ENCODE data around the gene SLC2A9.
A peak's percentile ranks its signal among the peaks of the same experiment; 100 is the strongest.

The SLC2A9 gene

GRCh38 chr4:9861561-9861960 lies 159.7 kb downstream of the SLC2A9 start:
- no peak for DNase-seq
- TF ChIP-seq POLR2A (IDR thresholded peaks at IDR 0.05; ENCODE audit: low read length), result no peak

DNA sequence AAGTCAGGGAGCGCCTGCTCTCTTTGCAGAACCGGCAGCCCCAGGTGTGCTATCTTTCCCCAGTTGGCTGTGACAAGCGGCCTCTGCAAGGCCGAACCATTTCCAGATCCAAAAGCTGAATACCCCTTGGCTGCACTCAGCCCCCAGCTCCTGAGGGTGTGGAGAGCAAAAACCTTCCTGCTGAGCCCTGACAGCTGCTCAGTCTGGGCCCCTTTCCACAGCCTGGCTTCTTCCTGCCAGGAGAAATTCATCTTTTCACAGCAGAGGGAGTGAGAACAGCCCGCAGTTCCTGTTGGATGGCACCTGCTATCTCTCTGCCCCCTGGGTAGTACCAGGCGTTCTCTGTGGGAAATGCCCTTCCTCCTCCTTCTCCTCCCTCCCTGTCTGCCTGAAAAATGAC lies 161.5 kb downstream of the SLC2A9 start:
- DNase-seq, result no peak
- TF ChIP-seq GATA1 (IDR thresholded peaks at IDR 0.05; ENCODE audit: low read depth, low read length), result no peak
- TF ChIP-seq POLR2A (IDR thresholded peaks at IDR 0.05; ENCODE audit: low read length), result no peak

DNA sequence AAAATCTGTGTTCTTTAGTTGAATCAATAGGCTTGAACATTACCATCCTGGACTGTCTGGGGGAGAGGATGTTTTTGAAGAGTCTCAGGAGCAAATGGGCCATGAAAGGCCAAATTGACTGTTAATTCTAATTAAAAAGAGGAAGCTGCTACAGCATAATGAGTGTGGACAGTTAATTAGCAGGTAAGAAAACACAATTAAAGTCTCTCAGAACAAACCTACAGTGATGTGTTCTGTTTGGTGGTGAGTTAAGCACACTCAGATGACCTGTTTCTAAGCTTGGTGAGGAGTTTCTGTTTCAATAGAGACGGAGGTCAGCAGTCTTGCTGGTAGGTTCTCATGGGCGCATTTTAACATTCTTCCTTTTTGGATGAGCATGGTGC lies 171.8 kb downstream of the SLC2A9 start:
- TF ChIP-seq GATA1 (IDR thresholded peaks at IDR 0.05; ENCODE audit: low read depth, low read length), result no peak
- TF ChIP-seq POLR2A (IDR thresholded peaks at IDR 0.05; ENCODE audit: low read length), result no peak
- DNase-seq, result no peak

GRCh38 chr4:9847968-9848748 lies 173.1 kb downstream of the SLC2A9 start:
- TF ChIP-seq GATA1 (IDR thresholded peaks at IDR 0.05; ENCODE audit: low read depth, low read length), result no peak
- no peak for TF ChIP-seq POLR2A (IDR thresholded peaks at IDR 0.05; ENCODE audit: low read length)
- peak; percentile 5 to 37 for DNase-seq

- no peak for DNase-seq
- TF ChIP-seq POLR2A (IDR thresholded peaks at IDR 0.05; ENCODE audit: low read length) (no peak), GATA1 (IDR thresholded peaks at IDR 0.05; ENCODE audit: low read depth, low read length) (no peak)
Observed at GRCh38 chr4:9845791-9846493, 175.4 kb downstream of the SLC2A9 start.

DNA sequence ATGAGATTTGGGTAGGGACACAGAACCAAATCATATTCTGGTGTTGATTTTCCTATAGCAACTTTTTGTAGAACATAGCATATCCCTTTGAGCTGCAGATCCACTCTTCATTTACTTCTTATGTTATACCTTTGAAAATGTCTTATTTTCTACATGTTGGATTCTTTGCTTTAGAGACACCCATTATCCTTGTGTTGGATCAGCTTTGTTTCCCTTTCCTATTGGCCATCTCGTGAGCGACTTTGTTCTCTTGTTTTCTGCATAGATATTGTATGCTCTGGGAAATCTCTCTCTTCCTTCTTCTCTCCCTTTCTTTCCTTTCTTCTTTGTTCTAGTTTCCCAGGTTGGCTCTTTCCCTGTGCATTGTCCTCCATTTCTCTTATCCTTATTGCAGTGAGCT lies 180.2 kb downstream of the SLC2A9 start:
- TF ChIP-seq POLR2A (IDR thresholded peaks at IDR 0.05; ENCODE audit: low read length) (no peak), GATA1 (IDR thresholded peaks at IDR 0.05; ENCODE audit: low read depth, low read length) (no peak)
- no peak for DNase-seq

DNA sequence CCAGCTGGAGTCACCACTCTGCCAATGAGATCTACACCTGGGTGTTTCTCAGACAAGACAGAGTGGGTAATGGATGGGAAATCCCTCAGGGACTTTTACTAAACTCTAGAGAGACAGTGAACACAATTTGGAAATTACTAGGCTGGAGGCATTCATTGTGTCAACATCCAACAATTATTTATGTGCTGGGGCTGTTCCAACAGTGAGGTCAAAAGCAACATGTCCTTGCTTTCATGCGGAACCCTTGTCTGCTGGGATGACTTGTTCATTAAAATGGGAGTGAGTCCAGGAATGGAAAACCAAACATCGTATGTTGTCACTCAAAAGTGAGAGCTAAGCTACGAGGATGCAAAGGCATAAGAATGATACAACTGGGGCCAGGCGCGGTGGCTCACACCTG lies 185.9 kb downstream of the SLC2A9 start:
- TF ChIP-seq POLR2A (IDR thresholded peaks at IDR 0.05; ENCODE audit: low read length) (no peak), GATA1 (IDR thresholded peaks at IDR 0.05; ENCODE audit: low read depth, low read length) (no peak)
- DNase-seq, result no peak

GRCh38 chr4:9833421-9833820 lies 187.9 kb downstream of the SLC2A9 start:
- TF ChIP-seq POLR2A (IDR thresholded peaks at IDR 0.05; ENCODE audit: low read length) (no peak), GATA1 (IDR thresholded peaks at IDR 0.05; ENCODE audit: low read depth, low read length) (no peak)
- no peak for DNase-seq

DNA sequence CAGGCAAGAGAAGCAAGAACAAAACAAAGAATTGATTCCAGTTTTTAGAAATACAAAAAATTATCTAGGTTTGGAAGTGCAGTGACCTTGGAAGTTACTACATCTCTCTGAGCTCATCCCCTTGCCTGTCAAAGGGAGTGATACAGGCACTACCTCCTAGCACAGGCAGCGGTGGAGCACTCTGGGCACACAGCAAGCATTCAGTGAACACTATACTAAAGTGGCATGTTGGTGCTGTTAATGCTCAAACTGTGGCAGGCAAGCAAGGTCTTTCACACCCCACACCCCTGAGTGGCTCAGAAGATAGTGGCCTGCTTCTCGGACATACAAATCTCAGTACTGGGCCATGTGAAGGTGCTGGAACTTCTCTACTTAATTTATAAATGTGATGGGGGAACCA lies 188.7 kb downstream of the SLC2A9 start:
- DNase-seq, result no peak
- TF ChIP-seq POLR2A (IDR thresholded peaks at IDR 0.05; ENCODE audit: low read length) (no peak), GATA1 (IDR thresholded peaks at IDR 0.05; ENCODE audit: low read depth, low read length) (no peak)

GRCh38 chr4:9826551-9826950 lies 194.7 kb downstream of the SLC2A9 start:
- DNase-seq, result no peak
- no peak for TF ChIP-seq GATA1 (IDR thresholded peaks at IDR 0.05; ENCODE audit: low read depth, low read length)
- no peak for TF ChIP-seq POLR2A (IDR thresholded peaks at IDR 0.05; ENCODE audit: low read length)

DNA sequence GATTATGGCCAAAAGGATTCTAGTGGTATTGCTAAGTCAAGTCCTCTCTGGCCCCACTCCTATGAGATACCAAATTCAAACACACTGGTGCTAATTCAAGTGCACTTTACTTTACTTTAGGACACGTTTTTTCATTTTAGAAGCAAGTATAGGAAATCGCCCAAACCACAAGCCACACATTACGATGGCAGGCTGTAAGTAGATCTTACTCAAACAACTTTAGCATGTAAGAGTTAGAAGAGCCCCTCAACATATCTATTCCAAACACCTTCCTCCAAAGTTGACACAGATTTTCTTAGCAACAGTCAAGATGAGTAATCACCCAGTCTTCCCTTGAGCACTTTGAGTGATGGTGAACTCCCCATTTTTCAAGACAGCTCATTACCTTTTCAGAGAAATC lies 196.2 kb downstream of the SLC2A9 start:
- DNase-seq, result no peak
- TF ChIP-seq POLR2A (IDR thresholded peaks at IDR 0.05; ENCODE audit: low read length) (no peak), GATA1 (IDR thresholded peaks at IDR 0.05; ENCODE audit: low read depth, low read length) (no peak)

GRCh38 chr4:9820343-9820742 lies 201.0 kb downstream of the SLC2A9 start:
- TF ChIP-seq GATA1 (IDR thresholded peaks at IDR 0.05; ENCODE audit: low read depth, low read length), result no peak
- no peak for DNase-seq

DNA sequence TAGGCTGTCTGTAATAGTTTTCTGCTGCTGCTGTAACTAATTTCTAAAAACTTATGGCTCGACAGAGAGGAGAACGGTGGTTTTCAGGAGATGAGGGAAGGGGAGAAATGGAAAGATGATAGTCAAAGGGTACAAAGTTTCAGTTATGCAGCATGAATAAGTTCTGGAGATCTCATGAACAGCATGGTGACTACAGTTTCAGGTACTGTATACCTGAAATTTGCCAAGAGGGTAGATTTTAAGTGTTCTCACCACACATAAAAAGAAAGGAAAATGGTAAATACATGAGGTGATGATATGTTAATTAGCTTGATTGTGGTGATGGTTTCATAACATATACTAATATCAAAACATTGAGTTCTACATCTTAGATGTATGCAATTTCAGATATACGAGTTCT lies 205.0 kb downstream of the SLC2A9 start:
- TF ChIP-seq GATA1 (IDR thresholded peaks at IDR 0.05; ENCODE audit: low read depth, low read length), result no peak
- TF ChIP-seq POLR2A (IDR thresholded peaks at IDR 0.05; ENCODE audit: low read length), result no peak
- DNase-seq, result no peak

DNA sequence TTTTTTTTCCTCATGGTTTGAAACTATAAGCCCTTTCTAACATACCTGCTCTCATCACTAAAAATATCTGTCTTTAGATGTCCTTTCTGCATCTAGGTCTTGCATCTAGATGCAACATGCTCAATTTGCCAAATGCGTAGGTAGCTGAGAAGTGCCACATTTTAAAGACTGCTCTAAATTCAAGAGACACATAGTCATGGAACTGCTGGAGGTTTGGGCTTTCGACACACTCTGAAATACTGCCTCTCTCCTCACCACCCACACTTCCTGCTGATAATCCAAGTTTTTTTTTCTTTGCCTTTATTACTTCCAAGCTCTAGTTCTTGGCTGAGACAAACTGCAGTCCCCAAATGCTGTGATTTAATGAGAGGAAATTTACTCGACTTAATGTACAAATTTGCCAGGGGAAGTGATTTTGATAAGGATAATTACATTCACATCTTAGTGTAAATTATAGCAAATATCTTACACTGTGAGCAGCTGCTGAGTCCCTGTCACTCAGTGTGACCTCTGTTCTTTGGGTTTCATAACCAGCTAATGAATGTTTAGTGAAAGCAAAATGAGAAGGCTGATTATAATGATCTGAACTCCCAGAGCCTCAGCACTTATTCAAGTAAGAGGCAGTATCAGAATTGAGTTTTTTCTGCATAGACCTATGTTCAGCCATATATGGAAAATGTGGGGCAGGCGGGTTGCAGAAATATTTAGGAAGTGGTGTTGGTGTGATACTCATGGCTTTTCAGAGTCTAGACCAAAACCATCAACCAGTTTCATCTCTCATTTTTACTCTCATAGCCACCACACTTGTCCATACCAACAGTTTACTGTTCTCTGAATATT lies 208.6 kb downstream of the SLC2A9 start:
- DNase-seq, result no peak
- TF ChIP-seq POLR2A (IDR thresholded peaks at IDR 0.05; ENCODE audit: low read length) (no peak), GATA1 (IDR thresholded peaks at IDR 0.05; ENCODE audit: low read depth, low read length) (no peak)

Measured in erythroblast (primary cell).